SK-N-SH (cell line): ENCODE data around the gene SCYL1. TPM values are rescaled to one million over a fixed set of nuclear protein-coding genes. Genes with fewer than 3 reads are reported as not detected.
A peak's percentile ranks its signal among the peaks of the same experiment; 100 is the strongest.

Experiments
- CHD2 ChIP-seq: fragments of 150-350 bp; IDR thresholded peaks from 2 replicates; pipeline ENCODE4 v1.6.1; 2018; ENCODE audit warnings: low read length; ENCODE audit not compliant: partially characterized antibody
- CTCF ChIP-seq: fragments of 200-600 bp; sonication (generic); IDR thresholded peaks from 2 replicates; pipeline ENCODE4 v1.6.1; 2017; ENCODE audit warnings: antibody characterized with exemption, mild to moderate bottlenecking, moderate library complexity
- ELF1 ChIP-seq: IDR thresholded peaks from 2 replicates; pipeline ENCODE4 v1.4.0; 2012
- EP300 ChIP-seq, 2 experiments: IDR thresholded peaks; 2 replicates each; pipeline versions ENCODE4 v1.4.0 to v1.6.1; 2012; ENCODE audit warnings: borderline replicate concordance in 1 of 2, low read depth in 1 of 2, low read length in 1 of 2
- FOSL2 ChIP-seq: IDR thresholded peaks from 2 replicates; pipeline ENCODE4 v1.4.0; 2012; ENCODE audit warnings: low read depth, mild to moderate bottlenecking, moderate library complexity, borderline replicate concordance
- FOXJ3 ChIP-seq: sonication (generic); formaldehyde crosslinking; IDR thresholded peaks from 2 replicates; pipeline ENCODE4 v1.5.1; 2020; ENCODE audit warnings: mild to moderate bottlenecking, missing genetic modification reagents
- FOXM1 ChIP-seq: IDR thresholded peaks from 2 replicates; pipeline ENCODE4 v1.4.0; 2012; ENCODE audit warnings: low read depth, mild to moderate bottlenecking
- GABPA ChIP-seq: IDR thresholded peaks from 2 replicates; pipeline ENCODE4 v1.4.0; 2012; ENCODE audit warnings: low read depth, mild to moderate bottlenecking
- GATA2 ChIP-seq: sonication (generic); formaldehyde crosslinking; IDR thresholded peaks from 2 replicates; pipeline ENCODE4 v1.5.0; 2020; ENCODE audit warnings: mild to moderate bottlenecking, missing genetic modification reagents
- IRF3 ChIP-seq: fragments of 150-350 bp; IDR thresholded peaks from 2 replicates; pipeline ENCODE4 v1.6.1; 2016; ENCODE audit warnings: mild to moderate bottlenecking, low read depth, low read length
- JUND ChIP-seq: IDR thresholded peaks from 2 replicates; pipeline ENCODE4 v1.4.0; 2012
- MAX ChIP-seq: IDR thresholded peaks from 2 replicates; pipeline ENCODE4 v1.4.0; 2012; ENCODE audit warnings: low read depth
- MEF2A ChIP-seq: IDR thresholded peaks from 2 replicates; pipeline ENCODE4 v1.4.0; 2012; ENCODE audit warnings: low read depth, borderline replicate concordance
- MXI1 ChIP-seq: IDR thresholded peaks from 2 replicates; pipeline ENCODE4 v1.6.1; 2012; ENCODE audit warnings: mild to moderate bottlenecking, low read depth, low read length, improper control_type of control experiment
- NRF1 ChIP-seq: IDR thresholded peaks from 2 replicates; pipeline ENCODE4 v1.6.1; 2012; ENCODE audit warnings: low read depth, mild to moderate bottlenecking, low read length
- PBX3 ChIP-seq: IDR thresholded peaks from 2 replicates; pipeline ENCODE4; 2012
- POLR2AphosphoS5 ChIP-seq: IDR thresholded peaks from 2 replicates; pipeline ENCODE4 v1.6.1; 2012; ENCODE audit warnings: low read depth, low read length
- RAD21 ChIP-seq: IDR thresholded peaks from 2 replicates; pipeline ENCODE4 v1.6.1; 2012; ENCODE audit warnings: mild to moderate bottlenecking, low read length
- RCOR1 ChIP-seq: fragments of 150-350 bp; IDR thresholded peaks from 2 replicates; pipeline ENCODE4 v1.6.1; 2017; ENCODE audit warnings: antibody characterized with exemption, low read length
- RFX5 ChIP-seq: IDR thresholded peaks from 2 replicates; pipeline ENCODE4 v1.6.1; 2012; ENCODE audit warnings: mild to moderate bottlenecking, improper control_type of control experiment, low read length
- SIN3A ChIP-seq: IDR thresholded peaks from 2 replicates; pipeline ENCODE4 v1.6.1; 2012; ENCODE audit warnings: low read depth, mild to moderate bottlenecking, low read length, moderate library complexity, borderline replicate concordance
- SMC3 ChIP-seq: IDR thresholded peaks from 2 replicates; pipeline ENCODE4 v1.6.1; 2012; ENCODE audit warnings: low read depth, low read length, improper control_type of control experiment
- TAF1 ChIP-seq: IDR thresholded peaks from 2 replicates; pipeline ENCODE4 v1.6.1; 2012; ENCODE audit warnings: low read depth, mild to moderate bottlenecking, low read length, moderate library complexity, borderline replicate concordance
- TCF12 ChIP-seq: IDR thresholded peaks from 2 replicates; pipeline ENCODE4 v1.4.0; 2012
- TEAD4 ChIP-seq: IDR thresholded peaks from 2 replicates; pipeline ENCODE4 v1.4.0; 2012; ENCODE audit warnings: mild to moderate bottlenecking, borderline replicate concordance; ENCODE audit not compliant: insufficient read depth
- USF1 ChIP-seq: IDR thresholded peaks from 2 replicates; pipeline ENCODE4 v1.4.0; 2012; ENCODE audit warnings: low read depth, borderline replicate concordance
- YY1 ChIP-seq: IDR thresholded peaks from 2 replicates; pipeline ENCODE4 v1.4.0; 2012; ENCODE audit warnings: low read depth, mild to moderate bottlenecking
- polyA plus RNA-seq, 3 experiments: library from polyadenylated mRNA; depleted of rRNA; stranded (reverse); fragments of >200 nt; gene quantifications; 2 replicates each; pipeline ENCODE4 v1.2.3, GENCODE V29; 2012

Gene SCYL1
- polyA plus RNA-seq, 1 of the 3 experiments (the other 2 are of a cell fraction) = 79.9 TPM

- TF ChIP-seq MEF2A (no peak), FOXJ3 (no peak), POLR2AphosphoS5 (peak; percentile 87), NRF1 (no peak), RCOR1 (no peak), EP300 (IDR thresholded peaks at IDR 0.05; ENCODE audit: borderline replicate concordance in 1 of 2, low read depth in 1 of 2, low read length in 1 of 2) (peak in 1 of 2 experiments; percentile 63; a peak in 1 of 4 replicates), MAX (peak; percentile 56; the same call in 1 of the 2 replicates), FOSL2 (peak; percentile 61; the same call in 1 of the 2 replicates), USF1 (no peak), FOXM1 (no peak), YY1 (no peak), CHD2 (no peak), MXI1 (no peak), RAD21 (no peak), RFX5 (no peak), TEAD4 (no peak), GABPA (no peak), GATA2 (CRISPR knock-in tag) (no peak), CTCF (no peak), ELF1 (no peak), SMC3 (no peak), IRF3 (no peak), TCF12 (peak; percentile 61; the same call in 1 of the 2 replicates), PBX3 (peak; percentile 91), TAF1 (peak; percentile 44; the same call in 1 of the 2 replicates), JUND (peak; percentile 63; the same call in 1 of the 2 replicates), SIN3A (peak; percentile 63)
Observed at GRCh38 chr11:65493367-65494176, 31.3 kb upstream of the SCYL1 start (continued).
